Astrocyte of the cerebellum (primary cell): ENCODE measurements around the gene PSAP.

ENCODE experiments used
- DNase-seq: peaks from one replicate; pipeline ENCODE4 v3.0.0-alpha.2; 2011; ENCODE audit warnings: low read depth
- H3K4me3 ChIP-seq: 2 replicates; pipeline ENCODE4 v1.5.1; 2011; ENCODE audit warnings: mild to moderate bottlenecking, low read depth, low read length, moderate library complexity
- in situ Hi-C: cut with HindIII; loops from 2 replicates; pipeline ENCODE4 v1.10.0; 2017; ENCODE audit warnings: low sequenced_read_pairs
- TF ChIP-seq, protein P1 (sequence below): IDR thresholded peaks from 2 replicates; pipeline ENCODE4 v1.5.1; 2012; ENCODE audit warnings: low read length, low read depth, moderate library complexity, mild to moderate bottlenecking; ENCODE audit errors: missing control alignments

Gene PSAP

DNA sequence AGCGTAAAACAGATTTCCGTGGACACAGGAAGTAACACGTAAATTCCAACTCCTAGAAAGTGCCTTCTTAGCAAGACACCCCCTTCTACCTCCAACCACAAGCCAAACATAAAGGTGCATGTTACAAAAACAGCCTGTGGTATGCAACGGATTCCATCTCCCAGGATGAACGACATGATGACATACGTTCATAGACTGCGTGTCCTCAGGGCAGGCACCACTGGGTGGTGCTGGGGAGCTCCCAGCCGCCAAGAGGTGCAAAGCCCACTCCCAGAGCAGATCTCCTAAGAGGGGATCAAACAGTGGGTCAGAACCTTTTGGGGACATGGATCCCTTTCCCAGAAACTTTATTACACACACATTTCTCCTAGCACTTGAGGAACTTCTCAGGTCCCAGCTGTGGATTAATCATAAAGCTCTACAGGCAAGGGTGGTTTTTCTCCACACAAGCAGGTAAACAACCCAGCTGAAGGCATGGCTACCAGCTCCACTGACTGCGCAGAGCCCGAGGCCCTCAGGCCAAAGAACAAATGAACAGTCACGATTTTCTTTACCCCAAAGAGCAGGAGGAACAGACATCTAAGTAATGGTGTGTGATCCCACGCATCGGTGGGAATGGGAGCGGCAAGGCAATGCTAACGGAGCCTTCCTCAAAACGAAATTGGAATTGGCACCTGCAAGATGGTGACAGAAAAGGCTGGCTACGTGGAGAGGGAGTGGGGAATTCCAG is 13.8 kb downstream of the PSAP start:
- H3K4me3 ChIP-seq: no peak overlapping the region
- no peak for DNase-seq
- in situ Hi-C loops: no loop called here
- TF ChIP-seq, protein P1, sequence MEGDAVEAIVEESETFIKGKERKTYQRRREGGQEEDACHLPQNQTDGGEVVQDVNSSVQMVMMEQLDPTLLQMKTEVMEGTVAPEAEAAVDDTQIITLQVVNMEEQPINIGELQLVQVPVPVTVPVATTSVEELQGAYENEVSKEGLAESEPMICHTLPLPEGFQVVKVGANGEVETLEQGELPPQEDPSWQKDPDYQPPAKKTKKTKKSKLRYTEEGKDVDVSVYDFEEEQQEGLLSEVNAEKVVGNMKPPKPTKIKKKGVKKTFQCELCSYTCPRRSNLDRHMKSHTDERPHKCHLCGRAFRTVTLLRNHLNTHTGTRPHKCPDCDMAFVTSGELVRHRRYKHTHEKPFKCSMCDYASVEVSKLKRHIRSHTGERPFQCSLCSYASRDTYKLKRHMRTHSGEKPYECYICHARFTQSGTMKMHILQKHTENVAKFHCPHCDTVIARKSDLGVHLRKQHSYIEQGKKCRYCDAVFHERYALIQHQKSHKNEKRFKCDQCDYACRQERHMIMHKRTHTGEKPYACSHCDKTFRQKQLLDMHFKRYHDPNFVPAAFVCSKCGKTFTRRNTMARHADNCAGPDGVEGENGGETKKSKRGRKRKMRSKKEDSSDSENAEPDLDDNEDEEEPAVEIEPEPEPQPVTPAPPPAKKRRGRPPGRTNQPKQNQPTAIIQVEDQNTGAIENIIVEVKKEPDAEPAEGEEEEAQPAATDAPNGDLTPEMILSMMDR: peak; percentile 67

DNA sequence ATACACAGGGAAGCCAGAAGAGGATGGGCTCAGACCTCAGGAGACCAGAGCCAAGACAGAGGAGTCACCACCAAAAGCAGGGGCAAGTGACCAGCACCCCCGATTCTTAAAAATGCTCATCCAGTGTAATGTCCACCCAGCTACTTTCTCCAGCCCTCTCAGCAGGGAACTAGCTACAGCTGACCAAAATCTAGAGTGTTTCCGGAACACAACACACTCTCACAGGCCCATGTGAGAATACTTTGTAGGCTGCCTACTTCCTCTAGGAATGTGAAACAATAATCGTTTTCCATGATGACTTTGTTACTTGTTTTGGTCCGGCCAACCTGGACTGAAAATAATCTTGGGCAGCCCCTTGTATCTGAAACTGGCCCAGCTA is 14.5 kb downstream of the PSAP start:
- peak; percentile 37 for DNase-seq
- in situ Hi-C loops: no loop called here
- no peak overlapping the region for H3K4me3 ChIP-seq
- TF ChIP-seq, protein P1: no peak

DNA sequence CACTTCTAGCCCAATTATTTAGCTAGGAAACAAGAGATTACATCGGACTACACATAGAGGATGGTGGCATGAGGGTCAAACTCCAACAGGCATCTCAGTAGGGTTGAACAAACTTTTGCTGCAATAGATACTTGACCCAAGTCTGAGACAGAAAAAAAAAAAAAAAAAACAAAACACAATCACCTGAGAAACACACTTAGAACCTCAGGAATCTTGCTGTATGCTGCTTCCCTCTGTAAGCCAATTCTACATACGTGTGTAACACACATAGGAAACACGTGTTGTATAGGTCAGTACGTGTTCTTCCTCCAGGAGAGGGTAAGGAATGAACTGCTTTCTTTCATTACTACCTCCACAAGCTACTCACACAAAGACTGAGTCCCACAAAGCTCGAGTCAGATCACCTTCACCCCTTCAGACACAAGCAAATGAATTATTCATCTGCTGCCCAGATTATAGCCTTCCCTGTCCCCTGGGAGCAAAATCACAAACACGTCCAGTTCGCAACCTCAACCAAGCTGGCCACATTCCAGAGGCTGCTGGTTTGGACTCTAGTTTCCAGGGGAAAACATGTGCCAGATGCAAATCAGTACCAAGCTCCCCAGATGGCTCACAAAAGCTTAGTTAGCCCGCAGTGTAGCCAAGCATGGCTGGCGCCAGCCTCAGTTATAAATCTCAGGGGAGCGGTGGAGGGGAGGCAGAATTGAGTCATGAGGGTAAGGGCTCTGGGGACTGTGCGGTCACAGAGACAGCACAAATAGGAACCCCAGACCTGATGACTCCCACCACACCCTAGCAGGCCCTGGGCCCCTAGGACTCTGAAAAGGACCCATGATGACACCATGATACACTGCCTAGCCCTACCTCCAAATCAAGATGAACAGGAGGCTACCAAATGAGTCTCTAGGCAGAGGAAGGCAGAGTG is 15.1 kb downstream of the PSAP start:
- peak; percentile 97 for DNase-seq
- in situ Hi-C loops: no loop called here
- TF ChIP-seq, protein P1: no peak
- H3K4me3 ChIP-seq: no peak overlapping the region

DNA sequence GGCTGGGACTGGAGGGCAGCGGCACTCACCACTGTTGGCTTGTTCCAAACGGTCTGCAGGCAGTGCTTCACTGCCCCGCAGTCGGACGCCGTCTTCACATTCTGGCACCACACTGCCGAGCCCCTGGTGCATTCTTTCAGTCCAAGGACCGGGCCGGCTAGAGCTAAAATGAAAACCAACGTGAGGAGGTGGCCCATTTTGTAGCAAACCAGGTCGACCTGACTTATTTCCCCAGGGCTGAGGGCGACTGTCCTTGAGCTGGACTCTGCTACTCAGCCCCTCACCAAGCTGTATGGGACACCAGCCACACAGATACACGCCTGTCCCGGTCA is 16.7 kb downstream of the PSAP start:
- no peak for DNase-seq
- TF ChIP-seq, protein P1: no peak
- in situ Hi-C loops: no loop called here

DNA sequence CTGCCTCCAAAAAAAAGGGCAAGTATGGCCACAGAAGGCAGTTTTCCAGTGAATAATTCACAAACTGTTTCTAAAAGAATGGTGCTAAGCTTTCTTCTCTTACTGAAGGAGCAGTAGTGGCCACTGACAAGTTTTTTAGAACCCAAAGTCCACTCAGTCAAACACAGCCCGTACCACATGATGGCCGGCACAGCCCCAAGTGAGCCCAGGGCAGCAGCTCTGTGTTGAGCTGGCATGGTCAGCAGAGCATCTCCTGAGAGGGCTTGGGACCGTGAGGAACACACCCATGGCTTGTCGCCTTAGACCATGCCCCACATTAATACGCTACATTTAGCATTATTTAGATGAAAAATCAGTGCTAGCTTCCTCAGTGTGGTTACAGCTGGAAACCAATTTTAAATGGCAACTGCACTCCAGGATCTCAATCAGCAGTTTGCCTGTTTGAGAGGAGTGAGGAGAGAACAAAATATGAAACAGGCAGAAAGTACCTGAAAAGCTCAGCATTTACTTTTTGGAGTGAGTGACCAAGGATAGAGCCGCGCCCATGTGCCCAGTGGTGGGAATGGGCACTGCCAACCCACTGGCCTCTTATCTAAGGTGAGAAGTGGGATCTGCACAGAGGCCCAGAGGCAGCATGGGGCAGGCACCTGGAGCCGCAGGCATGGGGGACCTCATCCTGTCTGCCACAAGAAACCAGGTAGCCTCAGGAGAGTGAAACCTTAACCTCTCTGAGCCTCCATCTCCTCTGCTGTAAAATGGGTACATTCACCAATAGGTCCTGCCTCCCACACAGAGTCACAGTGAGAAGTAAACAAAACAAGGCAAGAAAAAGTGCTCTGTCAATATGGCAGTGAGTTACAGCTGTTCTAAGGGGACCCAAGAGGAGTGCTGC is 17.4 kb downstream of the PSAP start:
- TF ChIP-seq, protein P1: no peak
- DNase-seq: no peak
- no peak overlapping the region for H3K4me3 ChIP-seq
- in situ Hi-C loops: no loop called here

More for the DNA sequence above, 16.7 kb downstream of the PSAP start:
- H3K4me3 ChIP-seq: no peak overlapping the region

DNA sequence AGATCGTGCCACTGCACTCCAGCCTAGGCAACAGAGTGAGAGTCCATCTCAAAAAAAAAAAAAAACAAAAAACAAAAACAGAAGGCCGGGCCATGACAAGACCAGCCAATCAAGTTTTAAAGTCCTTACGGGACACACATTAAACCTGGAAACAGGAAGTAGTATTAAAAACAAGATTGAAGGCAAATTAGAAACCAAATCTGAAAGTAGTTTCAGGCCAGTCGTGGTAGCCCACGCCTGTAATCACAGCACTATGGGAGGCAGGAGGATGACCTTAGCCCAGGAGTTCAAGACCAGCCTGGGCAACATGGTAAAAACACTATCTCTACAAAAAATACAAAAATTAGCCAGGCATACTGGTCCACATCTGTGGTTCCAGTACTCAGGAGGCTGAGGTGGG is 18.1 kb downstream of the PSAP start:
- DNase-seq: no peak
- TF ChIP-seq, protein P1: no peak
- in situ Hi-C loops: no loop called here
- H3K4me3 ChIP-seq: no peak overlapping the region
